Pulmonary artery endothelial cell (primary cell): ENCODE data around the gene ITM2C. TPM values are rescaled to one million over a fixed set of nuclear protein-coding genes. Genes with fewer than 3 reads are reported as not detected.

Experiments used
- DNase-seq: peaks from one replicate; pipeline ENCODE4 v3.0.0-alpha.2; 2011; ENCODE audit warnings: low read depth, low spot score
- total RNA-seq: library from RNA; depleted of rRNA; stranded (reverse); fragments of >200 nt; gene quantifications from 2 replicates; pipeline ENCODE4 v1.2.3, GENCODE V29; 2014

Gene ITM2C
- total RNA-seq, 1 donor from 2014 or later = 3.7 TPM

DNA sequence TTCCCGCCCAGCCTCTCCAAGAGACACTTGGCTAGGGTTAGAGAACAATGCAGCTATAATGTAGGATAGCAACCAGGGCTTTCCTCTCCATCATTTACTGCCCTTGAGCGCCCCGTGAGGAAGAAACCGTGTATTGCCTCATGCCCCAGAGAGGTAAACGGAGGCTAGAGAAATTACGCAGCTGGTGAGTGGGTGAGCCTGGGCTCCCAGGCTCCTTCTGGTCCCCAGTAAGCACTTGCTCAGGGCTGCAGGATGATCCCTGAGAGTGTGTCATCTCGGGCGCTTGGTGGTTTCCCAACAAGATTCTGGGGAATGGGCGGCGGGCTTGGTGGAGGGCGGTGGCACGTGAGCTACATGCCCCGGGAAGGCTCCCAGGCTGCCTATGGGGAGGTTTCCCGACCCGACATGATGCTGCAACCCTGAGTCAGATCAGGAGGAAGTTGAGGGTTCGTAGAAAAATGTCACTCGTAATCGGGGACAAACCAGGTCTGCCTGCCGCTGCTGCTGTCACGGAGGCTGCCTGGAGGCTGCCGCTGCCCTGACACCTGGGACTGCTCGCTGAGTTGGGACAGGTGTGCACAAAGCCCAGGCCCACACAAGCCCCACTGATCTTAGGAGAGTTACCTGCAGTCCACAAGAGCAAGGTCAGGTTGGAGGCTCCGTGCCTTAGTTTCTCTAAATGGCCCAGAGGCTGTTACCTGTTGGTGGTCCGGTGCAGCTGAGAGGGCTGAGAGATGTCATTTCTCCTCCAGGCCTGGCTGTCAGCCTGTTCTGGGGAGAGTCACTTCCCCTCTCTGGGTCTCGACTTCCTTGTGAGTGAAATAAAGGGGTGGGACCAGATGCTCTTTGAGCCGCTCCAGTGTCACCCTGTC is 60.0 kb downstream of the ITM2C start, which contains the start of gene GPR55:
GPR55 (minus strand) TSS at position 773 of the 872 bp plus-strand sequence. CDS start 14,280 bp downstream, outside the sequence.
- no peak for DNase-seq

DNA sequence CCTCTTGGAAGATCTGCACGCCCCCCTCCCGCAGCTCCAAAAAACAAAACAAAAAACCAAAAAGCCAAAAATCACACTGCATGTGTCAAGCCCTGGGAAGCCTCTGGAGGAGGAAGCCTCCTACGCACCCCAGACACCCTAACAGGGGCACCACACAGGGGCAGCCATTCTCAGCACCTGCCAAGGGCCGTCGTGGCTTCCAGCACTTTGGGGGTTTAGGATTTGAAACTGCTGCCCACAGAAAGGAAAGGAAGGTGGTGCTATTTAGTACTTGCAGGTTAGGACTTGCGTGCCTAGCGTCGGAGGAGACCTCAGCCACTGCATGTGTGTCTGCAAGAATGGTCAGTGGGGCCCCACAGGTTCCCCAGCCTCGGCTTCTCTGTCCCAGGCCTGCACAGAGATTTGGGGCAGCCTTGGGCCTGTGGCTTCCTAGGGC is 60.7 kb downstream of the ITM2C start:
- no peak for DNase-seq

- no peak for DNase-seq
Measured at GRCh38 chr2:230925879-230926765, 61.4 kb downstream of the ITM2C start.

DNA sequence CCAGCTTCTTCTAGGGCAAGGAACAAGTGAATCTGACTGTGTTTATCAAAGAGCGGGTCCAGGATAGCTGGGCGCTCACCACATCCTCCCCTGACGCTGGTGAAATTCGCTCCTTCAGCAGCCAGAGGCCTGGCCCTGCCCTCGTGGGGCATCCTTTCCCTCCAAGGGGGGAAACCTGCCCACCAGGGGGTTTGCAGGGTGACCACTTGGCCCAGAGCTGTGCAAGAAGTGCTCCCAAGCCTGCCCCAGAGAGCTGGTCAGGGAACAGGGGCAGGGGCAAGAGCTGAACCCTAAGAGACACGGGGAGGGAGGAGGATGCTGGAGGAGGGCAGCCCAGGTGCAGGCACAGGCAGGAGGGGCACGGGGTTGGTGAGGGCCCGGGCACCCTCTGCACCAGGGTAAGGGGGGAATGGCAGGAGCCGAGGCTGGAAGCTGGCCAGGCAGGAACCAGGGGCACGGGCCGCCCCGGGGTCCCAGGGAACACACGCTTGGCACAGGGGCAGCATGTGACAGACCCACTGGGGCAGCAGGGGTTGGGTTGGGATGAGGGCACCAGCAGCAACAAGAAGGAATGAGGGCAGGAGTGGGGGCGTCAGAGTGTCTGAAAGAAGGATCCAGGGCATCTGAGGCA is 63.1 kb downstream of the ITM2C start:
- DNase-seq = no peak

Other genes starting within 250 kb of the ITM2C start
- gene CAB39, start 152.1 kb upstream of the ITM2C start, total RNA-seq = 70.8 and 78.2 TPM in 2 replicates
- not detected in 2 replicates for gene GPR55, start 60.3 kb downstream of the ITM2C start, total RNA-seq
- not detected in 2 replicates for gene SPATA3, start 131.2 kb downstream of the ITM2C start, total RNA-seq
- gene C2orf72, start 172.6 kb downstream of the ITM2C start, total RNA-seq = not detected in 2 replicates
- gene PSMD1, start 191.9 kb downstream of the ITM2C start, total RNA-seq = 191 and 194 TPM in 2 replicates